Rectal smooth muscle tissue (tissue), 1 donor: ENCODE data around the gene DOCK4.

ENCODE experiments used
- H3K27ac ChIP-seq: one replicate; pipeline ENCODE4 v1.7.0; 2013; ENCODE audit warnings: low read depth, low read length, inconsistent platforms
- H3K27me3 ChIP-seq: one replicate; pipeline ENCODE4 v1.7.0; 2013; ENCODE audit warnings: low read length; ENCODE audit not compliant: control insufficient read depth, insufficient read depth
- H3K36me3 ChIP-seq: one replicate; pipeline ENCODE4 v1.7.0; 2013; ENCODE audit warnings: low read length; ENCODE audit not compliant: control insufficient read depth, insufficient read depth
- H3K4me1 ChIP-seq: one replicate; pipeline ENCODE4 v1.7.0; 2013; ENCODE audit warnings: low read length; ENCODE audit not compliant: control insufficient read depth, insufficient read depth
- H3K4me3 ChIP-seq: one replicate; pipeline ENCODE4 v1.7.0; 2013; ENCODE audit warnings: low read length
- H3K9ac ChIP-seq: one replicate; pipeline ENCODE4 v1.7.0; 2013; ENCODE audit warnings: low read length

Gene DOCK4

DNA sequence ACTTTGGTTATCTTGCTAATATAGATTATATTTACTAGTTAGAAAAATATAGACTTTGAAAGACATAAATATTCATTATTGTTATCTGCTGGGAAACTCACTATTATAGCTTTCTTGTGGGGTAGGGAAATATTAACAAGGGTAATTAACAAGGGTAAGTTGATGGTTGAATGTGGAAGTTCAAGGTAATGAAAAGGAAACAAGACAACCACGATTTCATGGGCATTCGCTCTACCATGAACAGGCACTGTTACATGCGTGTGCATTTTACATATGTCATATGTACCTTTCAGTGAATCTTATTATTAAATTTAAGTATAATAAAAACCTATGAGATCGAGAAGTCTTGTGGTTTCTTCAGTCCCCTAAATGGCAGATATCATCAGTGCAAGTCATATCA is 392.9 kb downstream of the DOCK4 start:
- H3K4me1 ChIP-seq = no peaks in the 10 kb centered on the region
- H3K4me3 ChIP-seq = no peak overlapping the region
- H3K27me3 ChIP-seq = no peaks in the 10 kb centered on the region
- peaks cover 6% of the 10 kb centered on the region for H3K36me3 ChIP-seq
- no peak overlapping the region for H3K9ac ChIP-seq
- no peak overlapping the region for H3K27ac ChIP-seq

DNA sequence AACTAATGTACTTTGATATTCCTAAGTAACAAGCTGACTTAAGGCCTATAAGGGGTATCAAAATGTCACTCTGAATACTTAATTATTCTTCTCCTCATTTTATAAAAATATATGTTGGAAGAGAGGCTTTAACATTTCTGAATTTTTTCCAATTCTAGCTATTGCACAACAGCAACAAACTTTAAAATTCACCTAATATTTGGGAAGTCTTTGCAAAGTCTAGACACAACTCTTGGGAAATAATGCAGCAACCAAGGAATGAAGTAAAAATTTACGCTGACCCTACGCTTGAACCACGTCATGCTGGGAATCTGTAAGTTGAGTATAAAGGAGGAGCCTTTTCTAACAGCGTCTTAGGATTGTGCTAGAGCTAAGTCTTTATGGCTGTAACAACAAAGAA is 400.0 kb downstream of the DOCK4 start:
- Histone ChIP-seq H3K4me1 (no peaks in the 10 kb centered on the region), H3K27me3 (no peaks in the 10 kb centered on the region), H3K27ac (no peak overlapping the region), H3K4me3 (no peak overlapping the region), H3K36me3 (peaks cover 6% of the 10 kb centered on the region), H3K9ac (no peak overlapping the region)

DNA sequence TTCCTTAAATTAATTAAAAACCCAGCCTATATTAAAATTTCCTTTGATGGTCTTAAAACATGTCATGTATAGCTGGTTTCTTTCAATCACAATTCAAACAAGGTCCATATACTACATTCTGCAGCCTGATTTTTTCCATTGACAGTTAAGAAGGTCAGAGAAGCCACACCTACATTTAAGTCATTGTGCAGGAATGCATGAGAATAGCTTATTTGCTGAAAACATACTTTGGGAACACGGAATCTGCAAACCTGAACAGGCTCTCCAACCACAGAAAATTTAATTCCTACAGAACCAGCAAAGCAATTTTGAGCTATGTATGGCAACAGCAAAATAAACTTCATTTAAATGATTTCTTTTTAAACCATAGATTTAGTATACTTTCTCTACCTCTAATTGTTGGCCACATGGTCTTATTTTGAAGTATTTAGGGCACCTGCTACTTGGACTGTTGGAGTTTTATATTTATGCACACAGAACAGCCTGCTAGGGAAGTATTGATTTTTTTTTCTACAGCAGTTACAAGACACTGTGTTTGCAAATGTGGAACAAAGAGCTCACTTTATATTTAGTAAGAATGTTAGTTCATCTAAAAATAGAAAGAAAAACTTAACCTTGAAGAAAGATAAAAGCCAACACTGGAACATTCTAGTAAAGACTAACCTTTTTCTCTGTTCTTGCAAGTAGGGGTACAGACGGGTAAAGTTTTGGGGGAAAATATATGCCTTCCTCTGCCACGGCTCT is 403.0 kb downstream of the DOCK4 start:
- Histone ChIP-seq H3K9ac (no peak overlapping the region), H3K27ac (no peak overlapping the region), H3K36me3 (no peaks in the 10 kb centered on the region), H3K4me3 (no peak overlapping the region), H3K27me3 (no peaks in the 10 kb centered on the region), H3K4me1 (no peaks in the 10 kb centered on the region)

DNA sequence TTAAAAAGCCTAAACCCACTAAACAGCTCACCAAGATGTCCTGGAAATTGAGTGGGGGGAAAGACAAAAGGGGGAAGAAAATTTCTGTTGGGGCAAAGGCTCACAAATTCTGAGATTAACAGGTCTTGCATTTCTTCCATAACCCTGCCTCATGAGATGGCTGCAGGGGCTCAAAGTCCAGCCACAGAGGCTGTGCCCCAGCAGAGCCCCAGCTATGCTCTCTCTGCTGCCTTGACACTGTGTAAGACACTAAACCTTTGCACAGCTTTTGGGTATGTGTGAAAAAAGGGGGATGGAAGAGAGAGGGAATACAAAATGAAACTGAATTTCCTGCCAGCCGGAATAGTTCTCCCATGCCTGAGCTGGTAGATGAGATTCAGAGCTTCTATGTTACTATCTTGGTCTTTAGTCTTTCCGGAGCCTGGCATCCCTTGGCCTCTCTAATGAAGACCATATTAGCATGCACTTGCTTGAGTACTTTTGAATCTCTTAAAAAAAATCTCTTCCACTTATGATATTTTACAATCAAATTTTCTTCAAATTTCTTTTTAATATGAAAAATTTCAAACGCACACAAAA is 403.9 kb downstream of the DOCK4 start:
- H3K27me3 ChIP-seq = no peaks in the 10 kb centered on the region
- H3K36me3 ChIP-seq = no peaks in the 10 kb centered on the region
- no peak overlapping the region for H3K9ac ChIP-seq
- H3K4me1 ChIP-seq = no peaks in the 10 kb centered on the region
- H3K4me3 ChIP-seq = no peak overlapping the region
- no peak overlapping the region for H3K27ac ChIP-seq

DNA sequence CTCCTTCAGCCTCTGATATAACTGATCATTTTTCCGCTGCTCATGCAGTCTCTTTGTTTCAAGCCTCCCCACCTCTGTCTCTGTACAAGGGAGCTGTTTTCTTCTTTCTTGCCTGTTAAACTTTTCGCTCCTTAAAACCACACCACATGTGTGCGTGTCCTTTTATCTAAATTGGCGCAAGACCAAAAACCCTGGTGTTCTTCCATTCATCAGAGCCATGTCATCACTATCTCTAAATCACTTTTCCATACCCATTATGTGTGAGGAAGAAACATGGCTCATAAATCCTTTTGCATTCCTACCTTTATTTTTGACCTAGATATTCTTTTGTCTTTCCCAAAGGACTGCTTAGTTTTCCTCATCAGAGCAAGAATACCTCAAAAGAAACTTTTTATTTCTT is 404.9 kb downstream of the DOCK4 start:
- H3K4me3 ChIP-seq = no peak overlapping the region

DNA sequence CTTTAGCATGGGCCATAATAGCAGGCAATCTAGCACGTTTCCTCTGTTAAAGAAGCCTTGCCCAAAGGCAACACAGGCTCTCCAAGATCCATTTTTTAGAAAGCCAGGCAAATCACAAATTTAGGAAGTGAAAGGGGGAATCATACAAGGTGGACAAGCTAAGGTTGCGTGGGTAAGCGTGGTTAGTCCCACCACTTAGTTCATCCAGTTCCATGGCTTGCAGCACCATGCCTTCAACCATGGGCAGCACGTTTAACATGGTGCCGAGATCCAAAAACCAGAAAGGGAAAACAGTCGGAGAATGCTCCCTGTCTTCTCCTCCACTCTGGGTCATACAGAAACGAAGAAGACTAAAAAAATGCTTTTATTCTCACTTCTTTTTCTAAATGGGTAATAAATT is 409.5 kb downstream of the DOCK4 start:
- H3K27ac ChIP-seq = no peak overlapping the region
- no peaks in the 10 kb centered on the region for H3K4me1 ChIP-seq
- H3K9ac ChIP-seq = no peak overlapping the region
- no peaks in the 10 kb centered on the region for H3K36me3 ChIP-seq
- H3K4me3 ChIP-seq = no peak overlapping the region
- no peaks in the 10 kb centered on the region for H3K27me3 ChIP-seq

More for the DNA sequence above, 404.9 kb downstream of the DOCK4 start:
- H3K27me3 ChIP-seq = no peaks in the 10 kb centered on the region
- no peaks in the 10 kb centered on the region for H3K4me1 ChIP-seq
- H3K9ac ChIP-seq = no peak overlapping the region
- no peak overlapping the region for H3K27ac ChIP-seq
- H3K36me3 ChIP-seq = no peaks in the 10 kb centered on the region

DNA sequence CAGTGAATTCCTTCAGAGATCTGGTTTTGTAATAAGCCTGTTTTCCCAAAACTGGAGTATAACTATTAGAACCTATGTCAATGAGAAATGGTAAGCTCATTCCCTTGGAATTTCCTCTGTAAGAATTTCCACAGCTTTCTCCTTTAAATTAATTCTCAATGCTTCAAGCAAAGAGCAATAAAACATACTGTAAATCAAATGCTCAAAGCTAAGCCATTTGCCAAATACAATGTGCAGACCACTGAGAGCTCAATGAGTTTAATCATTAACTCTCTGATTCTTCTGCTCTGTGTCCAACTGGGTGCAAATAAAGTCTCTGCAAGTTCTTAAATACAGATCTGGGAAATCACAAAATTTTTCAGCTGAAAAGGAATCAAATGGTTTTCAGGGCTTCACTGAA is 416.3 kb downstream of the DOCK4 start:
- no peaks in the 10 kb centered on the region for H3K36me3 ChIP-seq
- H3K27ac ChIP-seq = no peak overlapping the region

DNA sequence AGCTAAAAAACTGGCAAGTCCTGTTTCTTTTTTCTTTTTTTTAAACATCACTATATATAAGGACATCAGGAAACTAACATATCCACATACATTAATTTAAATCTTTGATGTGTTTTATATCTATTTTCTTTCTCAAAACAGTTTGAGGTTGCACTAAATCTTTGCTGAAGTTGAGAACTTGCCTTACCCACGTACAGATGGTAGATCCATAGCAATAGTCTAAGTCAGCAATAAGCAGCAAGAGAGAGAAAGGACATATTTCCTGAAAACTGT is 417.2 kb downstream of the DOCK4 start:
- H3K27me3 ChIP-seq = no peaks in the 10 kb centered on the region
- H3K4me1 ChIP-seq = no peaks in the 10 kb centered on the region
- H3K36me3 ChIP-seq = no peaks in the 10 kb centered on the region
- no peak overlapping the region for H3K4me3 ChIP-seq
- H3K27ac ChIP-seq = no peak overlapping the region
- H3K9ac ChIP-seq = no peak overlapping the region

More for the DNA sequence above, 416.3 kb downstream of the DOCK4 start:
- H3K27me3 ChIP-seq = no peaks in the 10 kb centered on the region
- no peak overlapping the region for H3K4me3 ChIP-seq
- H3K9ac ChIP-seq = no peak overlapping the region
- no peaks in the 10 kb centered on the region for H3K4me1 ChIP-seq

DNA sequence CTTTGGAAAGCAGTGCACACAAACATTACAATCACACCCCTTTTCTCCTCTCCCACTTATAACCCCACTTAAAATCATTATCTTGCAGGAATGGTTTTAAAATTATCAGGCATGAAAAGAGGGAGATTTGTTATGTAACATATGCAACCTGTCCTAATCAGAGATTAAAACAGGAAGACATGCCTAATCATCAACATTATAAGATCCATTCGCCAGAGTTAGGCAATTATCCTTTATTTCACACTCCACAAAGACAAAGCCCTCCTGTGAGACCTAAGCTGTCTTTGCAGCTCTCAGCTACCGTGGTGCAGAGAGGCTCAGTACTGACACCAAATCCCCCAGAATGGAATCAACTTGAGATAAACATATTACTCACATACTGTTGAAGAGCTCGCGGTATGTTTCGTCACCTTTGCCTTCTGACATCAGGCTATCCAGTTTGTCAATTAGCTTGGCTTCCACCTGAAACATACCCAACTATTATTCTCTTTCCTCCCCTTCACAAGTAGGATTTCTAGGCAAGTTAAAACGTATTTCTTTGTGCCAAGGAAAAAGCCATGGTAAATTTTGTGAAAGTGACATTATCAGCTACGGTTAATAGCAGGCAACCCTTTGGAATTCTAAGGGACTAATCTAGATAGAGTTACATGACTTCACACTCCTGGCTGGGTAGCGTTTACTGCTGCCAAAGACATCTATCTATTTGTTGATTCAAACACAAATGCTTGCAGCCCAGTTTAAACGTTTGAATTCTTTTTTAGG is 417.7 kb downstream of the DOCK4 start:
- no peak overlapping the region for H3K9ac ChIP-seq
- H3K27me3 ChIP-seq = no peaks in the 10 kb centered on the region
- H3K36me3 ChIP-seq = no peaks in the 10 kb centered on the region
- no peak overlapping the region for H3K27ac ChIP-seq
- no peak overlapping the region for H3K4me3 ChIP-seq
- H3K4me1 ChIP-seq = no peaks in the 10 kb centered on the region

DNA sequence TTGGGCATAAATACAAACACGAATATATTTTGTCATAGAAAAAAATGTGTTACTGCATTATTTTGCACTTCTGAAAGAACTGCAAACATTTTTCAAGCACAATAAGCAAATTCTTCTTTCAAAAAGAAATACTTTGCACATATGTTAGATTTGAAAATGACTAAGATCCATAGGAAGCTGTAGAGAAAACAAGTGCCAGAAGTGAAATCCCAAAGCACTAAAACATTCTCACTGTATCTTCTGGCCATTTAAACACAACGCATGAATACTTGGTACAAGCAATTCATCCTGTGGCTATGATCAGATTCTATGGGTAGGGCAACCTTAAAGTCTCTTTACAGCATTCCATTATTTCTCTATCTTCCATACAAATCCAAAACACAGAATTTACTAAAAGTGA is 418.5 kb downstream of the DOCK4 start:
- no peaks in the 10 kb centered on the region for H3K4me1 ChIP-seq
- H3K27me3 ChIP-seq = no peaks in the 10 kb centered on the region
- no peak overlapping the region for H3K9ac ChIP-seq
- H3K27ac ChIP-seq = no peak overlapping the region
- H3K36me3 ChIP-seq = no peaks in the 10 kb centered on the region
- H3K4me3 ChIP-seq = no peak overlapping the region

DNA sequence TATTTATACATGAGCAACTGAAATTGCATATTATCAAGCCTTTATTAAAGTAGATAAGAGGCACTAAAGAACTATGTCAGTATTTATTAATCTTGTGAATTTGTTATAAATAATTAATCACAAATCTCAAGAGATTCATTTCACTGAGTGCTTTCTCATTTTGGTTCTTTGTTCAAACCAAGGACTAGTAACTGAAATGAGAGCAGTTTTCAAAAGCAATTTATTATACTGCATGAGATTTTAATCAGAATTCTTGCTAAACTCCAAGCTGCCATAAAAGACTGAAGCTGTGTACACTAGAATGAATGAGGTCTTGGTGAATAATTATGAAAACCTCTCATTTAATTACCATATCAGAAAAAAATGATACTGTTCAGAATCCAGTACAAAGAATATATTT is 419.1 kb downstream of the DOCK4 start:
- H3K9ac ChIP-seq = no peak overlapping the region
- H3K27me3 ChIP-seq = no peaks in the 10 kb centered on the region
- H3K36me3 ChIP-seq = no peaks in the 10 kb centered on the region
- H3K4me3 ChIP-seq = no peak overlapping the region
- H3K27ac ChIP-seq = no peak overlapping the region
- H3K4me1 ChIP-seq = no peaks in the 10 kb centered on the region

DNA sequence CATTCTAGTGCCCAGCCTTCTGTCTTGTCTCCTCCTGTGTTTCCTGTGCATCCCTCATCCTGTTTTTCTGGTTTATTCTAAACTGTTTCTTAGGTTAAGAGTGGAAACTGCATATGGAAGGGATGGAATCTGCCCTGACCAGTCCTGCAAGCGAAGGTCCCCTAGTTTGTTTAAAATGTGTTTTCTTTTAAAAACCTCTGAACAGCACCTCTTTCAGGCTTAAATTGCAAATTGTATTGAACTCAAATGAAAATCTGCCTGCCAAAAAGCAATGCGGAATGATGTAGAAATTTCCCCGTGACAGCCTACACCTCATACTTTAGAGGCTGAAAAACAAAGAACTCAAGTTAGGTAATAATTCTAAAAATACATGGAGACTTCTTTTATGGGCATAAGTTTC is 421.1 kb downstream of the DOCK4 start:
- H3K4me3 ChIP-seq = no peak overlapping the region
- no peaks in the 10 kb centered on the region for H3K4me1 ChIP-seq
- H3K27me3 ChIP-seq = no peaks in the 10 kb centered on the region
- no peak overlapping the region for H3K27ac ChIP-seq
- H3K36me3 ChIP-seq = no peaks in the 10 kb centered on the region
- H3K9ac ChIP-seq = no peak overlapping the region

DNA sequence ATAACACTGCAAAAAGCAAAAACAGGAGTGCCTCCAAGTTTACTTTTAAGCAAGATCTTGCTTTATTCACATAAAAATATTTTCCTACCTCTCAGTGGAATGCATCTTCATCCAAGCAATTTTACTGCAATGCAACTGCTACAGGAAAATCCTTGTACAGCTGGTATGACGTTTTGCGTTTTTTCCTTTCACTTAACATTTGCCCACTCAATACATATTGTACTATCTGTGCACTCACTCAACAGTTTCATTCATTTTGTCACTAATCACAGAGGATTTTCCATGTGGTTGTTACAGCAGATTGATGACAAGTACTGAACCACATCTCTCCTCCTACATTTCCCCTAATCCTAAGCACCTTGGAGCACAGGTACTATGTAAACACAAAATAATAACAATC is 421.9 kb downstream of the DOCK4 start:
- H3K4me1 ChIP-seq = no peaks in the 10 kb centered on the region
- no peaks in the 10 kb centered on the region for H3K27me3 ChIP-seq
- no peak overlapping the region for H3K9ac ChIP-seq
- H3K27ac ChIP-seq = no peak overlapping the region
- H3K36me3 ChIP-seq = no peaks in the 10 kb centered on the region
- no peak overlapping the region for H3K4me3 ChIP-seq
